Hematopoietic multipotent progenitor cell treated with erythropoietin and hydrocortisone succinate and interleukin-3 and kit ligand, for 15 days (in vitro differentiated cells): ENCODE measurements around the gene POLA1.

ENCODE experiments used
- DNase-seq: peaks from one replicate; pipeline ENCODE4 v3.0.0-alpha.2; 2015; ENCODE audit warnings: low spot score

Gene POLA1

GRCh38 chrX:24982306-24982965, 288.7 kb downstream of the POLA1 start:
- DNase-seq: no peak

- no peak for DNase-seq
Measured at GRCh38 chrX:24983931-24984330, 290.2 kb downstream of the POLA1 start.

- DNase-seq: no peak
Measured at GRCh38 chrX:24985120-24985519, 291.4 kb downstream of the POLA1 start.

- no peak for DNase-seq
Measured at GRCh38 chrX:24987731-24988130, 294.0 kb downstream of the POLA1 start.

GRCh38 chrX:24988314-24988713, 294.6 kb downstream of the POLA1 start:
- no peak for DNase-seq

- no peak for DNase-seq
Measured at GRCh38 chrX:24990535-24990934, 296.8 kb downstream of the POLA1 start.

GRCh38 chrX:24993879-24994278, 300.2 kb downstream of the POLA1 start:
- no peak for DNase-seq

GRCh38 chrX:24996096-24996709, 302.5 kb downstream of the POLA1 start:
- no peak for DNase-seq

GRCh38 chrX:24999511-24999910, 305.8 kb downstream of the POLA1 start:
- DNase-seq: no peak

GRCh38 chrX:25001808-25002660, 308.3 kb downstream of the POLA1 start:
- DNase-seq: no peak

- no peak for DNase-seq
Measured at GRCh38 chrX:25002661-25003020, 308.9 kb downstream of the POLA1 start.

- DNase-seq: no peak
Measured at GRCh38 chrX:25003066-25003849, 309.5 kb downstream of the POLA1 start.

GRCh38 chrX:25004040-25004439, 310.3 kb downstream of the POLA1 start:
- DNase-seq: no peak

GRCh38 chrX:25004485-25005032, 310.8 kb downstream of the POLA1 start:
- DNase-seq: no peak

GRCh38 chrX:25005034-25005381, 311.3 kb downstream of the POLA1 start:
- no peak for DNase-seq

- DNase-seq: no peak
Measured at GRCh38 chrX:25005382-25006185, 311.9 kb downstream of the POLA1 start.

- DNase-seq: no peak
Measured at GRCh38 chrX:25006586-25007058, 312.9 kb downstream of the POLA1 start.

- no peak for DNase-seq
Measured at GRCh38 chrX:25007059-25008053, 313.6 kb downstream of the POLA1 start.

GRCh38 chrX:25009407-25009806, 315.7 kb downstream of the POLA1 start:
- no peak for DNase-seq
